OCI-LY3 (cell line): Measurements from ENCODE around the gene CACTIN.

Experiments
- H2AFZ ChIP-seq: fragments of 200-600, 300-600 bp; shearing (Covaris generic); 2 replicates; pipeline ENCODE4 v1.6.0; 2014; ENCODE audit warnings: antibody characterized with exemption, low read depth, low read length
- H3K27ac ChIP-seq: fragments of 200-600, 300-600 bp; sonication (generic); 2 replicates; pipeline ENCODE4 v1.5.1; 2014; ENCODE audit warnings: mild to moderate bottlenecking, low read length, moderate library complexity, mixed read lengths
- H3K27me3 ChIP-seq: fragments of 200-600, 300-600 bp; sonication (generic); 2 replicates; pipeline ENCODE4 v1.6.1; 2014; ENCODE audit warnings: low read depth, low read length, mixed read lengths
- H3K36me3 ChIP-seq: fragments of 200-600, 300-600 bp; sonication (generic); replicated peaks from 2 replicates; pipeline ENCODE3; 2014; ENCODE audit warnings: low read depth, low read length, mixed read lengths
- H3K4me1 ChIP-seq: fragments of 300-600, 200-600 bp; sonication (generic); 2 replicates; pipeline ENCODE4 v1.6.1; 2014; ENCODE audit warnings: low read length, mixed read lengths
- H3K4me2 ChIP-seq: fragments of 200-600, 300-600 bp; sonication (generic); 2 replicates; pipeline ENCODE4 v1.6.1; 2014; ENCODE audit warnings: low read length, mixed read lengths
- H3K4me3 ChIP-seq: fragments of 300-600, 200-600 bp; sonication (generic); 2 replicates; pipeline ENCODE4 v1.5.1; 2014; ENCODE audit warnings: antibody characterized with exemption, mild to moderate bottlenecking, low read length, moderate library complexity
- H3K79me2 ChIP-seq: fragments of 300-600, 200-600 bp; shearing (Covaris generic); 2 replicates; pipeline ENCODE4 v1.6.1; 2014; ENCODE audit warnings: mild to moderate bottlenecking, low read length, mixed read lengths
- H3K9ac ChIP-seq: fragments of 300-600, 200-600 bp; shearing (Covaris generic); 2 replicates; pipeline ENCODE4 v1.6.0; 2014; ENCODE audit warnings: mild to moderate bottlenecking, low read length, moderate library complexity
- H3K9me3 ChIP-seq: fragments of 200-600, 300-600 bp; shearing (Covaris generic); 2 replicates; pipeline ENCODE4 v1.6.1; 2014; ENCODE audit warnings: low read length, mixed read lengths; ENCODE audit not compliant: insufficient read depth
- H4K20me1 ChIP-seq: fragments of 200-600, 300-600 bp; sonication (generic); 2 replicates; pipeline ENCODE4 v1.6.1; 2016; ENCODE audit warnings: low read length, mixed read lengths; ENCODE audit not compliant: insufficient read depth
- EZH2phosphoT487 ChIP-seq: fragments of 200-600 bp; shearing (Covaris generic); IDR thresholded peaks from 2 replicates; pipeline ENCODE4 v1.6.1; 2018; ENCODE audit warnings: antibody characterized with exemption, mixed run types, low read depth
- TF ChIP-seq, protein P1 (sequence below): fragments of 200-600, 300-600 bp; sonication (generic); IDR thresholded peaks from 2 replicates; pipeline ENCODE4 v1.5.1; 2014; ENCODE audit warnings: antibody characterized with exemption, low read length, low read depth

CACTIN gene

GRCh38 chr19:3626473-3627350 lies at the start of gene CACTIN:
Gene CACTIN (minus strand): TSS chr19:3626790. CDS start chr19:3626762, 28 bp downstream.
- TF ChIP-seq, protein P1, sequence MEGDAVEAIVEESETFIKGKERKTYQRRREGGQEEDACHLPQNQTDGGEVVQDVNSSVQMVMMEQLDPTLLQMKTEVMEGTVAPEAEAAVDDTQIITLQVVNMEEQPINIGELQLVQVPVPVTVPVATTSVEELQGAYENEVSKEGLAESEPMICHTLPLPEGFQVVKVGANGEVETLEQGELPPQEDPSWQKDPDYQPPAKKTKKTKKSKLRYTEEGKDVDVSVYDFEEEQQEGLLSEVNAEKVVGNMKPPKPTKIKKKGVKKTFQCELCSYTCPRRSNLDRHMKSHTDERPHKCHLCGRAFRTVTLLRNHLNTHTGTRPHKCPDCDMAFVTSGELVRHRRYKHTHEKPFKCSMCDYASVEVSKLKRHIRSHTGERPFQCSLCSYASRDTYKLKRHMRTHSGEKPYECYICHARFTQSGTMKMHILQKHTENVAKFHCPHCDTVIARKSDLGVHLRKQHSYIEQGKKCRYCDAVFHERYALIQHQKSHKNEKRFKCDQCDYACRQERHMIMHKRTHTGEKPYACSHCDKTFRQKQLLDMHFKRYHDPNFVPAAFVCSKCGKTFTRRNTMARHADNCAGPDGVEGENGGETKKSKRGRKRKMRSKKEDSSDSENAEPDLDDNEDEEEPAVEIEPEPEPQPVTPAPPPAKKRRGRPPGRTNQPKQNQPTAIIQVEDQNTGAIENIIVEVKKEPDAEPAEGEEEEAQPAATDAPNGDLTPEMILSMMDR: 0 out of 2 replicates have a peak, but pooled peaks have one; percentile 4
- TF ChIP-seq EZH2phosphoT487: no peak

DNA sequence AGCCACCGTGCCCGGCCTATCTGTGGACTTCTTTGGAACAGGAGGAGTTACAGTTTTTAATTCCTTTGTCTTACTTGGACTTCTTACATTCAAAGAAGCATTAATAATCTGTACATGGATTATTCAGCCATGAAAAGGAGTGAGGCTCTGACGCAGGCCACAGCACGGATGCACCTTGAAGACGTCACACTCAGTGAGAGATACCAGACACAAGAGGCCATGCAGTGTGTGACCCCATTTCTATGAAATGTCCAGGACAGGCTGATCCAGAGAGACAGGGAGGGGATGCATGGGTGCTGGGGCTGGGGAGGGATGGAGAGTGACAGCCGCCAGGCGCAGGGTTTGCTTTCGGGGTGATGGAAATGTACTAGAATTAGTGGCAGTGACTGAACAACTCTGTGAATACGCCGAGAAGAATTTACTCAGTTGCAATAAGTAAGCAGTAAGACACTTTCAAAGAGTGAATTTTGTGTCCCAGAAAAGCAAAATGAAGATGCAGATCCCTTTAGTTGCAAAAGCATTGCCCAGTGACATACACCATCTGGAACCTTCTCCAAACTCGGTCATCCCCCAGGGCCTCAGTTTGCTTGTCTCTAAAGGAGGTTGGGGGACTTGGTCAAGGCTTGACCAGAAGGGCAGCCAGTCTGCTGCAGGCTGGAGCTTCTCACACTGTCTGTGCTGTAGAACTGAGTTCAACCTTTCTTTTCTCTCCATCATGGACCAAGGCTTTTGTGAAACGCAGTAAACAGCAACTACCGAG lies 48.4 kb upstream of the CACTIN start:
- no peak for TF ChIP-seq EZH2phosphoT487
- TF ChIP-seq, protein P1: no peak
- Histone ChIP-seq H3K27ac (no peak overlapping the region), H3K9me3 (no peaks in the 10 kb centered on the region), H3K4me1 (peaks cover 4% of the 10 kb centered on the region; the same call in 1 of the 2 replicates), H3K27me3 (no peaks in the 10 kb centered on the region), H3K36me3 (peaks cover 15% of the 10 kb centered on the region), H3K9ac (no peak overlapping the region), H3K79me2 (peaks cover 43% of the 10 kb centered on the region), H4K20me1 (peaks cover 80% of the 10 kb centered on the region), H2AFZ (no peak overlapping the region), H3K4me2 (no peak overlapping the region), H3K4me3 (no peak overlapping the region)

More at GRCh38 chr19:3626473-3627350, at the start of gene CACTIN:
- Histone ChIP-seq H3K27me3 (no peaks in the 10 kb centered on the region), H3K79me2 (peaks cover 32% of the 10 kb centered on the region), H3K4me1 (peaks cover 12% of the 10 kb centered on the region), H3K9me3 (no peaks in the 10 kb centered on the region), H3K4me2 (peak within 1 kb of the TSS; percentile 99), H3K4me3 (peak within 1 kb of the TSS; percentile 93), H3K36me3 (peaks cover 15% of the 10 kb centered on the region), H4K20me1 (peaks cover 13% of the 10 kb centered on the region; the same call in 1 of the 2 replicates), H3K9ac (peak within 1 kb of the TSS; percentile 76), H3K27ac (peak within 1 kb of the TSS; percentile 72), H2AFZ (peak within 1 kb of the TSS; percentile 35; the same call in 1 of the 2 replicates)

GRCh38 chr19:3673506-3674439 lies 47.2 kb upstream of the CACTIN start:
- H3K4me3 ChIP-seq: no peak overlapping the region
- H3K36me3 ChIP-seq: peaks cover 11% of the 10 kb centered on the region
- no peak overlapping the region for H3K4me2 ChIP-seq
- no peaks in the 10 kb centered on the region for H3K27me3 ChIP-seq
- H3K9ac ChIP-seq: no peak overlapping the region
- no peak for TF ChIP-seq EZH2phosphoT487
- TF ChIP-seq, protein P1: no peak
- H3K4me1 ChIP-seq: peaks cover 4% of the 10 kb centered on the region; the same call in 1 of the 2 replicates
- no peak overlapping the region for H2AFZ ChIP-seq
- H4K20me1 ChIP-seq: peaks cover 79% of the 10 kb centered on the region
- no peak overlapping the region for H3K27ac ChIP-seq
- H3K9me3 ChIP-seq: no peaks in the 10 kb centered on the region
- peaks cover 43% of the 10 kb centered on the region for H3K79me2 ChIP-seq
